RWPE1 (cell line): ENCODE results near the gene ZSCAN16.

ENCODE experiments used
- CTCF ChIA-PET: fragments of 350-600 bp; sonication (Branson Sonifier 250); formaldehyde crosslinking; extraction: SDS; loops from one replicate; lab custom pipeline; 2021; lab: Yijun Ruan, JAX
- POLR2A ChIA-PET: fragments of 400-600 bp; formaldehyde crosslinking; extraction: SDS; loops from one replicate; lab custom pipeline; 2020; ENCODE audit warnings: antibody characterized with exemption; ENCODE audit not compliant: low non-redundant PET; lab: Yijun Ruan, JAX
- DNase-seq: peaks from one replicate; pipeline ENCODE4 v3.0.0; 2012; ENCODE audit warnings: low spot score
- H3K27ac ChIP-seq: fragments of 450-650 bp; 2 replicates; pipeline ENCODE4 v1.5.1; 2017
- TF ChIP-seq, protein P1 (sequence below): fragments of 450-650 bp; conservative IDR thresholded peaks from 2 replicates; pipeline ENCODE4 v1.5.1; 2017; ENCODE audit warnings: low read depth, mild to moderate bottlenecking

The ZSCAN16 gene

GRCh38 chr6:28124971-28125353 lies 553 bp downstream of the ZSCAN16 start:
- peak overlapping the region; percentile 62 for H3K27ac ChIP-seq
- TF ChIP-seq, protein P1, sequence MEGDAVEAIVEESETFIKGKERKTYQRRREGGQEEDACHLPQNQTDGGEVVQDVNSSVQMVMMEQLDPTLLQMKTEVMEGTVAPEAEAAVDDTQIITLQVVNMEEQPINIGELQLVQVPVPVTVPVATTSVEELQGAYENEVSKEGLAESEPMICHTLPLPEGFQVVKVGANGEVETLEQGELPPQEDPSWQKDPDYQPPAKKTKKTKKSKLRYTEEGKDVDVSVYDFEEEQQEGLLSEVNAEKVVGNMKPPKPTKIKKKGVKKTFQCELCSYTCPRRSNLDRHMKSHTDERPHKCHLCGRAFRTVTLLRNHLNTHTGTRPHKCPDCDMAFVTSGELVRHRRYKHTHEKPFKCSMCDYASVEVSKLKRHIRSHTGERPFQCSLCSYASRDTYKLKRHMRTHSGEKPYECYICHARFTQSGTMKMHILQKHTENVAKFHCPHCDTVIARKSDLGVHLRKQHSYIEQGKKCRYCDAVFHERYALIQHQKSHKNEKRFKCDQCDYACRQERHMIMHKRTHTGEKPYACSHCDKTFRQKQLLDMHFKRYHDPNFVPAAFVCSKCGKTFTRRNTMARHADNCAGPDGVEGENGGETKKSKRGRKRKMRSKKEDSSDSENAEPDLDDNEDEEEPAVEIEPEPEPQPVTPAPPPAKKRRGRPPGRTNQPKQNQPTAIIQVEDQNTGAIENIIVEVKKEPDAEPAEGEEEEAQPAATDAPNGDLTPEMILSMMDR = no peak
- ChIA-PET CTCF (interaction anchor here (0.6 kb wide), 1 partner anchor 154 kb away, joined by 5 read pairs; no protein-coding TSS in a partner anchor), POLR2A (interaction anchor here (0.5 to 1.5 kb wide), 2 partner anchors 16 to 19 kb away, joined by 3 to 5 read pairs; partner anchors contain the start of gene ZKSCAN8)
- no peak for DNase-seq

DNA sequence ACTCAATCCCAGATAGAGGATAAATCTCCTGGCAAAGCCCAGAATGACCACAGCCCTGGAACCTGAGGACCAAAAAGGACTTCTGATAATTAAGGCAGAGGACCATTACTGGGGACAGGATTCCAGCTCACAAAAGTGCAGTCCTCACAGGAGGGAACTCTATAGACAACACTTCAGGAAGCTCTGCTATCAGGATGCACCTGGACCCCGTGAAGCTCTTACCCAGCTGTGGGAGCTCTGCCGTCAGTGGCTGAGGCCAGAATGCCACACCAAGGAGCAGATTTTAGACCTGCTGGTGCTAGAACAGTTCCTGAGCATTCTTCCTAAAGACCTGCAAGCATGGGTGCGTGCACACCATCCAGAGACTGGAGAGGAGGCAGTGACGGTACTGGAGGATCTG lies 992 bp downstream of the ZSCAN16 start:
- TF ChIP-seq, protein P1 = no peak
- no peak for DNase-seq
- POLR2A ChIA-PET = interaction anchor here (1.5 kb wide), 1 partner anchor 16 kb away, joined by 5 read pairs; the partner anchor contains the start of gene ZKSCAN8
- H3K27ac ChIP-seq = no peak overlapping the region
- CTCF ChIA-PET = no interaction called here

GRCh38 chr6:28134015-28134414 lies 9.6 kb downstream of the ZSCAN16 start:
- CTCF ChIA-PET = no interaction called here
- TF ChIP-seq, protein P1 = peak; percentile 51
- no peak overlapping the region for H3K27ac ChIP-seq
- no peak for DNase-seq
- POLR2A ChIA-PET = no interaction called here

- POLR2A ChIA-PET = no interaction called here
- CTCF ChIA-PET = no interaction called here
- TF ChIP-seq, protein P1 = no peak
- DNase-seq = no peak
- H3K27ac ChIP-seq = no peak overlapping the region
These were observed 10.3 kb downstream of the ZSCAN16 start for GRCh38 chr6:28134716-28135115.

DNA sequence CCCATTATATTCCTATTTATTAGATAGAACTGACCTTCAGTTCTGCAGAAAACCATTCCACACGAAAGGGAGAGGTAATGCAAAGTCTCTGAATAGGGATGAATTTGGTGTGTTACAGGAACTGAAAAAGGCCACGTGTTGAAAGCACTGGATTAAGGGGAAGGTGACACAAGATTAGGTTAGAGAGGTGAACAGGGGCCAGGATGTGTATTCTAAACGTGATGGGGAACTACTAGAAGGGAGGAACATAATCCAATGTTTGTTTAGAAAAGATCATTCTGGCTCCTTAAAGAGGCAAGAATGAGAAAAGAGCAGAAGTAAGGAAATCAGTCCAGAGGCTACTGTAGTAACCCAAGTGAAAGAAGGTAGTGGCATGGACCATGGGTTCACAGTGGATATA lies 11.0 kb downstream of the ZSCAN16 start:
- no peak overlapping the region for H3K27ac ChIP-seq
- CTCF ChIA-PET = no interaction called here

DNA sequence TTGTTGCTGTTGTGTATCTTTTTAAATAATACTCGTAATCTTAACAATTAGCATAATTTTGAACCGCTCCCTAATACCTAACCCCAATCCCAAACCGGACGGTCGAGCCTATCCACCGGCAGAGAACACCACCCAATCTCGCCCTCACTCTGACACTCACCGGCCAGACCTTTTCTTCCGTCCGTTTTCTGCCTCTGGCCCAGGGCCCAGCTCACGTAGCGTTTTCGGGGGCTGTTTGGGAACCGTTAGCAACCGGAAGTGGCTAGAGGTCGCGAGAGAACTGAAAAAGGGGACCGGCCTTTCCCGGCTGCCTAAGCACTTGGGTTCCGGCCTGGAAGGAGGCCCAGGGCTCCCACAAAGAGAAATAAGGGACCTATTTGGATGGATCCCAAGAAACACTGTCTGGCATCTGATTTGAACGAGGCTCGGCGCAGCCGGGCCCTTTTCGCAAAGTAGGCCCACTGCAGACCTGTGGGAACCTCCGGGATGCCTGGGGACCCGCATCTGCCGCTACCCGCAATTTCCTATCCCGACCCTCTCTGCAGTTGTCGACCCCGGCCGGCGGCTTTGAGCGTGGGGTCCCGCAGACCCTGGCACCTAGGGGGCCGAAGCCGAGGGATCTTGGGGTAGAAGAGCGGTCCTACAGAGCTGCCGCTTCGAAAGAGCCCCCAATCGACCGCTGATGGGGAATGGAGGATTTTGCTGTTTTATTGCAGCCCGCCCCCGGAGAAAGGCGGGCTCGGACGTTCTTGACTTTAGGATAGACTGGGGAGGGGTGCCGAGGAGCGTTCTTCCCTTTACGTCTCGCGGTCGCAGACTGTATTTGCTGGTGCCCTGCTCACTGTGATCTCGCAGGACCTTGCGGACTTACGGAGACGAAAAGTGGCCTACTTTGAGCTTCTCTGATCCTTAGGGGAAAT lies 12.4 kb downstream of the ZSCAN16 start:
- CTCF ChIA-PET = interaction anchor here (0.6 kb wide), 1 partner anchor 932 kb away, joined by 4 read pairs; no protein-coding TSS in a partner anchor
- TF ChIP-seq, protein P1 = no peak
- peak overlapping the region; percentile 94 for H3K27ac ChIP-seq
- POLR2A ChIA-PET = no interaction called here
- peak; percentile 82 for DNase-seq

More for the DNA sequence above, 11.0 kb downstream of the ZSCAN16 start:
- DNase-seq = no peak
- POLR2A ChIA-PET = no interaction called here
- TF ChIP-seq, protein P1 = no peak
